ENCODE measurements around the gene IGSF23.
"Not testable (repeated sequence)": the region's sequence is repeated elsewhere in the genome, so short reads cannot be mapped to it uniquely, and the experiment has no call there.

Gene IGSF23

DNA sequence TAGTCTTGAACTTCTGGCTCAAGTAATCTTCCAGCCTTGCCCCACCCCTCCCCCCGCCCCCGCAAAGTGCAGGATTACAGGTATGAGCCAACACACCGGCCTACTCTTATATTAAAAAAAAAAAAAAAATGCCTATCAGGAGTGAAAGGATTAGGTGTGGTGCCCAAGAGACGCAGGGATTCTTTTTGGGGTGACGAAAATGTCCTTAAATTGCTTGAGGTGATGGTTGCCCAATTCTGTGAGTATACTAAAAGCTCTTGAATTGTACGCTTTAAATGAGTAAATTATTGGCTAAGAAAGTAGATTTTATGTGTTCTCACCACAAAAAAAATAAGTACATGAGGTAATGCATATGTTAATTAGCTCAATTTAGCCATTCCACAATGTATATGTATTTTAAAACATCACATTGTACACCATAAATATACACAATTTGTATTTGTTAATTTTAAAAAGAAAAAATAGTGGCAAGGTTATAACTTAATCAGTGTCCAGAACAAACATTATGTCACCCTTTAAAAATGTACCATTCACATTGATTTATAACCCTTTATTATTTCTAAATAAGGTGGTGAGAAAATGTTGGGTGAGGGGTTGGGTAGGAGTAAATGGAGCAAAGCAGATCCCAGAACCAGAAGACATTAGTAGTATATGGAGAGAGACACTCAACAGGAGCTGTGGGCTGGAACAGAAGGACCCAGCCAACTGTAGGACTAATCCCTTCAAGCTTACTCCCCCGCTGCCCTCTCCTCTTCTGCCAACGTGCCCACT lies 3.9 kb downstream of the IGSF23 start:
- no peak for DNase-seq

DNA sequence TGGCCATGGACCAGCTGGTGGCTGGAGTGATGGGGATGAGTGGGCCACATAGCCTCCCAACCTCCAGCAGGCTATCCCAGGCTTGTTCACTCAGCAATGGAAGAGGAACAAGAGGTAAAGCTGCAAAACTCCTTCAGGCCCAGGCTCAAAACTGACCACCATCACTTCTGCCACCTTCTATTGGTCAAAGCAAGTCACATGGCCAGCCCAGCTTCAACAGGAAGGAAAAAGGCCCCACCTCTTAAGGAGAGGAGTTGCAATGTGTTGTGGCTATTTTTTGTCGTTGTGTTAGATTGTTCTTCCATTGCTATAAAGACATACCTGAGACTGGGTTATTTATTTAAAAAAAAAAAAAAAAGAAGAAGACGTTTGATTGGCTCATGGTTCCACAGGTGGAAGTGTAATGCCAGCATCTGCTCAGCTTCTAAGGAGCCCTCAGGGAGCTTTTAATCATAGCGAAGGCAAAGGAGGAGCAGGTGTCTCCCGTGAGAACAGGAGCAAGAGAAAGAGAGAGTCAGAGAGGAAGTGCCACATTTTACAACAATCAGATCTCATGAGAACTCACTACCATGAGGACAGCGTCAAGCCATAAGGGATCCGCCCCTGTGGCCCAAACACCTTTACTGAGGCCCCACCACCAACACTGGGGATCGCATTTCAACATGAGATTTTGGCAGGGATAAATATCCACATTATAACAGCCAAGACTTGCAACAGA lies 5.4 kb downstream of the IGSF23 start:
- no peak for DNase-seq

DNA sequence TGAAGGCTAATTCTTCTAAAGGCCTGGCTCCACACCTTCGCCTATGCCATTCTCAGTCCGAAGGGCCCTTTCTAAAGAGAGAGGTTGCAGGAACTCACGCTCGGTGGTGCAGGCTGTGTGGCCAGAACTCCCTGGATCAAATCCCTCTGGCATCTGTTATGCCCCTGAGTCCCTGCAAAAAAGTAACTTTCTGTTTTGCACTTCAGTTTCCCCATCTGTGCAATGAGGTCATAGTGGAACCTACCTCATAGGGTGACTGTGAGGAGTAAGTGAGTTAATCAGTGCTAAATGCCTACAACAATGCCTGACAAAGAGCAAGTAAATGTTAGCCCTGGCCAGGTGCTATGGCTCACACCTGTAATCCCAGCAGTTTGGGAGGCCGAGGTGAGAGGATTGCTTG lies 7.3 kb downstream of the IGSF23 start:
- no peak for DNase-seq

DNA sequence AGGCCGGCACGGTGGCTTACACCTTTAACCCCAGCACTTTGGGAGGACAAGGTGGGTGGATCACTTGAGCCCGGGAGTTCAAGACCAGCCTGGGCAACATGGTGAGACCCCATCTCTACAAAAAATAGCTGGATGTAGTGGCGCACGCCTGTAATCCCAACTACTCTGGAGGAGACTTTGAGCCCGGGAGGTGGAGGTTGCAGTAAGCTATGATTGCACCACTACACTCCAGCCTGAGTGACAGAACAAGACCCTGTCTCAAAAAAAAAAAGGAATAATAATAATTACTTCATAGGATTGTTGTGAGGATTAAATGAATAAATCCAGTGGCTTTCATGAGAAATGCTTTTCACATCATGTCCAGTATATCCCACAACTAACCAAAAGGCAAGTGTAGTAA lies 8.0 kb downstream of the IGSF23 start:
- DNase-seq, result no peak

DNA sequence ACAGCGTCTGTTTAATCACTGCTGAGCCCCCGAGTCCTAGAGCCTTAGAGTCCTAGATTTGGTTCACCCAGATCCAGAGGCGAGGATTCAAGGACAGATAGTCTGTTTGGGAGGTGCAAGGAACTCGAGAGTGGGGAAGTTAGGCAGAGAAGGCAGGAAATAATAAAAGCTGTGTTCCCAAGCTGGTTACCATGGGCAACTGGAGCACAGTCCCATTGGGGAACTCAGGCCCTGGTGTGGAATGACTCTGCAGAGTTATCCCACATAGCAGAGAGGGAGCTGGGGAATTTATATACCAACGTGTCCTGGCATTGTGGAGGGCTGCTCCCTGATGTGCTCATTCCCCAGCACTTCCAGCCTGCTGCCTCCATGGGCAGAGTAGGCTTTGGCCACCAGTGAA lies 9.7 kb downstream of the IGSF23 start:
- DNase-seq, result no peak

DNA sequence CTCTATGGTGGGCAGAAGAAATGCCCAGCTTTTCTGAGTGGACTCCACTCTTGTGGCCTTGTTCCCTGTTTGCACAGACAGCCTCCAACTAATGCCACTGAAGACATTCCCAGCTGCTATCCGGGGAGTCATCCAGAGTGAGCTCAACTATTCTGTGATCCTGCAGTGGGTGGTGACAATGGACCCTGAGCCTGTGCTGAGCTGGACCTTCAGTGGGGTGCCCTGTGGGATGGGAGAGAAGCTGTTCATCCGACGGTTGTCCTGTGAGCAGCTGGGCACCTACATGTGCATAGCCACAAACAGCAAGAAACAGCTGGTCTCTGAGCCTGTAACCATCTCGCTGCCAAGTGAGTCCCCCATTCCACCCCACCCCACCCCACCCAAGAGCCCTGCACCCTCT lies 10.3 kb downstream of the IGSF23 start:
- no peak for DNase-seq

DNA sequence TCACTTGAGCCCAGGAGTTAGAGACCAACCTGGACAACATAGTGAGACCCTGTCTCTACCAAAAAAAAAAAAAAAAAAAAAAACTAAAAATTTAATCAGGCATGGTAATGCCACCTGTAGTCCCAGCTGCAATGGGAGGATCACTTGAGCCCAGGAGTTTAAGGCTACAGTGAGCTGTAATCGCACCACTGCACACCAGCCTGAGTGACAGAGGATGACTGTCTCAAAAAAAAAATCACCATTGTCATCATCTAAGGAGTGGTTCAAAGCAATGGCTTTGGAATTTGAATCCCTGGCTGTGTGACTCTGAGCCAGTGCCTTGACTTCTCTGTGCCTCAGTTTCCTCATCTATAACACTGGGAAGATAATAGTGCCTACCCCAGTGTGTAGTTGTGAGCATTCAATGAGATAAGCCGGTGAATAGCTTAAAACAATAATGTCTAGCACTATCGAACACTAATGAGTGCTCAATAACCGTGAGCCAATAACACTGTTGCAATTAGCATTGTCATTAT lies 11.5 kb downstream of the IGSF23 start:
- DNase-seq, result no peak

DNA sequence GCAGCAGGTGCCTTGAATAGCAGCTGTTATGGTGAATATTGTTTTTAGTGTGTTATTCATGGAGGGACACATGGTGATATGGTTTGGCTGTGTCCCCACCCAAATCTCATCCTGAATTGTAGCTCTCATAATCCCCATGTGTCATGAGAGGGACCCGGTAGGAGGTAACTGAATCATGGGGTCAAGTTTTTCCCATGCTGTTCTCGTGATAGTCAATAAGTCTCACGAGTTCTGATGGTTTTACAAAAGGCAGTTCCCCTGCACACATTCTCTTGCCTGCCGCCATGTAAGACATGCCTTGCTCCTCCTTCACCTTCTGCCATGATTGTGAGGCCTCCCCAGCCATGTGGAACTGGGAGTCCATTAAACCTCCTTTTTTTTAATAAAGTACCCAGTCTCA lies 12.3 kb downstream of the IGSF23 start:
- not testable (repeated sequence) for DNase-seq

DNA sequence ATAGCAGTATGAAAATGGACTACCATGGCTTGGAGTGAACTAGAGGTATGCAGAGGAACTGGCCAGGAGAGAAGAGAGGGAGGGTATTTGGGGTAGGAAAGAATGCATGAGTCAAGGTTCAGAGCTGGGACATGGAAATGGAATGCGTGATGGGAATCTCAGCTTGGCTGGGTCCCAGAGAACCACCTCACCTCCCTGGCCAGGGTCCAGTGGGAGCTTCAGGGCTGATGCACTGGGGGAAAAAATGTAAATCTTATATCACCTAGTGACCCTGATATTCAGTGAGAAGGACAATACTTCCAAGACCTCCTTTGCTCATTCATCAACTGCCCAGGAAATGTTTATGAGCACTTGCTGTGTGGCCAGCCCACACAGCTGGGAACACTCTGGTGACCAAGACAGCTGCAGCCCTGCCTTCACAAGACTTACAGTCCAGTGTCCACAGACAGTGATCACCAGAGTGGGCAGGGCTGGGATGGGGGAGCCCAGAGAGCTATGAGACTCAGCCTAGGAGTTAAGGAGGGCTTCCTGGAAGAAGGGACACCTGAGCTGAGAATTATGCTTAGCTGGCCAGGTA lies 12.8 kb downstream of the IGSF23 start:
- DNase-seq, result no peak

DNA sequence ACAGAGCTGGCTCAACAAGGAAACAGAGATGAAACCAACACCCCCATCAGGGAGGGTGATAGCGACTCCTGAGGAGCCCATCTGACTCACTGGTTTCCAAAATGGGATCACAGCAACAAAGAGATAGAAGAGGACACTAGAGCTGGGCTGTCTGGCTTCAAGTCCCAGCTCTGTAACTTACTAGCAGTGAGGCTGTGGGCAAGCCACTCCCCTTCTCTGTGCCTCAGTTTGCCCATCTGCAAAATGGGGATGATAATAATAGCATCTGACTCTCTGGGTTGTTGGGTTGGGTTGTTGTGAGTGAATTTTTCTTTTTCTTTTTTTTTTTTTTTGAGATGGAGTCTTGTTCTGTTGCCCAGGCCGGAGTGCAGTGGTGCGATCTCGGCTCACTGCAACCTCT lies 14.3 kb downstream of the IGSF23 start:
- DNase-seq, result no peak

DNA sequence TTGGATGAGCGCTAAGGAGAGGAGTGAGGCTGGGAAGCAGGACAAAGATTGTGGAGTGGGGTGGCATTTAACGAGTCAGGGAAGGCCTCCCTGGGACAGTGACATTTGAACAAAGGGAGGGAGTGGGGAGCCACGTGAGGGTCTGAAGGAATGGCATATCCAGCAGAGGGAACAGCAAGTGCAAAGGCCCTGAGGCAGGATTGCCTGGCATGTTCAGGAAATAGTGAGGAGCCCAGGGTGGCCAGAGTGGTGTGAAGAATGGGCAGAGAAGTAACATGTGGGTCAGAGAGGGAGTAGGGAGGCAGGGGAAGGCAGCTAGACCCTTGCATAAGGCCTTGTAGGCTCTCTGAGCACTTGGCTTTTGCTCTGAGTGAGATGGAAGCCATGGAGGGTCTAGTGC lies 15.4 kb downstream of the IGSF23 start:
- no peak for DNase-seq

DNA sequence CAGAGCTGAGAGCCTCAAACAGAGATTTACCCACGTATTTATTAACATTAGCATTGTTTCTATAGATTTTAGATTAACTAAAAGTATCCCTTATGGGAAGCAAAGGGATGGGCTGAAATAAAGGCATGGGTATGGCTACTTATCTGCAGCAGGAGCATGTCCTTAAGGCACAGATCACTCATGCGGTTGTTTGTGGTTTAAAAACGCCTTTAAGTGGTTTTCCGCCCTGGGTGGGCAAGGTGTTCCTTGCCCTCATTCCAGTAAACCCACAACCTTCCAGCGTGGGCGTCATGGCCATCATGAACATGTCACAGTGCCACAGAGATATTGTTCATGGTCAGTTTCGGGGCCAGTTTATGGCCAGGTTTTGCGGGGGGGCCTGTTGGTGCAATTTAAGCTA lies 18.2 kb downstream of the IGSF23 start:
- not testable (repeated sequence) for DNase-seq

DNA sequence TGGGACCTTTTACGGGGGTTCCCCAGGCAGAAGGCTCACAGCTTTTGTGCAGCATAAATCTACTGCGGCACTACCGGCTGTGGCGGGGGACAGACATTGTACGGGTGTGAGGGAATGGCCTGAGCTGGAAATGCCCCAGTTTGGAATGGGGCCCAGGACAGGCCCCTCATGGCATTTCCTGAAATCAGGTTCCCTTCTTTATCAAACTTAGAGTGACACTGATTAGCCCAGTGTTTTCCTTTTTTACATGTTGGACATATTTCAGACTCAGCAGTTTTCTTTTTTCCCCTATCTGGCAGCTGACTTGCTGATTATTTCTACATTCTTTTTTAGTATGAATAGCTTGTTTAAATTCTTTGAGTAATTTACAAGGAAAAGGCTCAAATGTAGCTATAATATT lies 20.7 kb downstream of the IGSF23 start:
- not testable (repeated sequence) for DNase-seq

DNA sequence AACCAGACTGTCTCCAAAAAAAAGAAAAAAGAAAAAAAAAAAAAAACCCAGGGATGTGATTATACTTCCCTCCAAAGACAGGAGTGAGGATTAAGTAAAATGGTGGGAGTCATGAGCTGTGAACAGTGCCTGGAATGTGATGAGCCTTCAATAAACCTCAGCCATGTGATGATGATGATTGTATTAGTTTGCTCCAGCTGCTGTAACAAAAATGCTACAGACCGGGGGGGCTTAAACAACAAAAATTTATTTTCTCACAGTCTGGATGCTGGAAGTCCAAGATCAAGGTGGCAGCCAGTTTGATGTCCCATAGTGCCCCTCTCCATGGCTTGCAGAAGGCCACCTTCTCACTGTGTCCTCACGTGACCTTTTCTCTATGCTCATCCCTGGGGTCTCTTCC lies 21.4 kb downstream of the IGSF23 start:
- DNase-seq, result no peak

DNA sequence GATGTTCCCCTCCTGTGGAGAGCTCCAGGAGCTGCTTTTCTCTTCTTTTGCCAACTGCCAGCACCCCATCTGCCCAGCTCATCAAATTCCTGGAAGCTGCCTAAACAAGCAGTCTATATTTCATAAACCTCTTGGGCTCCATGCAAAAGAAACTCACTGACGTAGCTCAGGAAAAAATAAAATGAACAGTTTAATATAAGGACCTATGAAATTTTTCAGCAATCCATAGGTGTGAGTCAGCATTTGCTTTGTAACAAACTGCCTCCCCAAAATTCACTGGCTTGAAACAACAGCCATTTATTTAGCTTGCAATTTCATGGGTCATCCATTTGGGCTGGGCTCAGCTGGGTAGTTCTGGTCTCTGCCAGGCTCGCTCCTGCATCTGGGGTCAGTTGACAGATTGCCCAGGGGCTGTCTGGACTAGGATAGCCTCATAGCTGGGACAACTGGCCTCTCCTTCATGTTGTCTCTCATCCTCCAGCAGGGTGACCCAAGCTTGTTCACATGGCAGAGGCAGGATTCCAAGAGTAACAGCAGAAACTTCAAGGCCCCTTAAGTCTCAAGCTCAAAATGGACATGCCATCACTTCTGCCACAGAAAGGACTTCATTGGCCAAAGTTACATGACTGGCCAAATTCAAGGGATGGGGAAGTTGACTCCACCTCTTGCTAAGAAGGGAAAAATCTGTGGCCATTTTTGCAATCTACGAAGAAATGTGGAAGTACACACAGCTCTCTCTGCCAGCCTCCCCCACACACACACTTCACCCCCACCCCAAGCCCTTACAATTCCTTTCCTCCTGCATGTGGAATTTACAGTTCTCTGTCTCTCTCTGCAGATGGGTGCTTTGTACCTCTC lies 22.4 kb downstream of the IGSF23 start:
- DNase-seq, result no peak

DNA sequence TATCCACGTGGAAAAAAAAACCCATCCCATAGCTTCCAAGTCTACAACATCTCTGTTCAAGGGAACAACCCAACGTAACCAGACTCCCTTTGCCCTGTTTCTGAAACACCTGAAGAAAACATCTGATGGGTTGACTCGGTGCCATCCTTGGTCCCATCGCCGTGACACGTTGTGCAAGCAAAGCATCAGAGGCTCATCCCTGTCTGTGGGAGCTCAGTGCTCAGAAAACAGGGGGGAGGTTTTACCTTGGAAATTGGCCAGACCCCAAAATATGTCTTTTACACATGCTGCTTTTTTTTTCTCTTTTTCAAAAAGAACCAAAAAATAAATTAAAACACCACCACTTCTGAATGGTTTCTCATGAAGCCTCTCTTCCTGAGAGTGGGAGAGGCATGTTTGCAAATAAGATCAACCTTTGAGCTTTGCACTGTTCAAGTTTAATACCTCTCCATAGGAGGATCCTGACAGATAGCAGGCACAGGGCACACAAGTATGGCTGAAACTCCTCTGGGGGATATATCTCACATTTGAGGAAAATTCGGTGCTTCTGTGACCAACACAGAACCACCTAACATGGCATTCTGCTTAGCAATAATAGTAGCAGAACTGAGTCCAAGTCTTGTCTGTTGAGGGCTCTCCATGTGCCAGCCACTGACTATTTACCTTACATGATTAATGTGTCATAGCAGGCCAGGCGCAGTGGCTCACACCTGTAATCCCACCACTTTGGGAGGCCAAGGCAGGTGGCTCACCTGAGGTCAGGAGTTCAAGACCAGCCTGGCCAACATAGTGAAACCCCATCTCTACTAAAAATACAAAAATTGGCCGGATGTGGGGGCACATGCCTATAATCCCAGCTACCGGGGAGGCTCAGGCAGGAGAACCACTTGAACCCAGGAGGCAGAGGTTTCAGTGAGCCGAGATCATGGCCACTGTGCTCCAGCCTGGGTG lies 23.4 kb downstream of the IGSF23 start:
- no peak for DNase-seq

DNA sequence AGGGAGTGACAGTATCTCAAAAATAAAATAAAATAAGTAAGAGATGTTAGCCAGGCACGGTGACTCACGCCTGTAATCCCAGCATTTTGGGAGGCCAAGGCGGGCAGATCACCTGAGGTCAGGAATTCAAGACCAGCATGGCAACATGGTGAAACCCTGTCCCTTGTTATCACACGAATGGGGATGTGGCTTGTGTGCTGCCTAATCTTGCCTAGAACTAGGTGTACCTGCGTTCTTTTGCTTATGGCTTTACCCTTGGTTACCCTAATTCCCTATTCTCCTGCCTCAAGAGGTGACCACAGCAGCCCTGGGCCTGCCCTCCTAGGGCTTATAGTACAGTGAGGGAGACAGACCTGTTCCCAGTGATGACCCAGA lies 24.0 kb downstream of the IGSF23 start:
- no peak for DNase-seq

DNA sequence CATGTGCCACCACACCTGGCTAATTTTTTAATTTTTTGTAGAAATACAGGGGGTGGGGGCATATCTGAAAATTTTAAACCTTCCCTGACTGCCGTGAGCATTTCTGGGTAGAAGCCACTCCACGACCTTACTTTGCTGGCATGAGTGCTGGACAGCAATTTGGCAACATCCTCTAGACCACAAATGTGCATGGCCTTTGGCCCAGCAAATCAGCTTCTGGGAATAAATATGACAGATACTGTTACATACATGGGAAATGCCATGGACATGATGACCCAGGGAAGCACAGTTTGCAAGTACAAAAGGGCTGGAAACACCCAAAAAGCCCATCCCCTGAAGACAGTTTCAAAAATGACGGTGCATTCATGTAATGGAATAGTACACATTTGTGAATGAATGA lies 27.2 kb downstream of the IGSF23 start:
- DNase-seq, result no peak

DNA sequence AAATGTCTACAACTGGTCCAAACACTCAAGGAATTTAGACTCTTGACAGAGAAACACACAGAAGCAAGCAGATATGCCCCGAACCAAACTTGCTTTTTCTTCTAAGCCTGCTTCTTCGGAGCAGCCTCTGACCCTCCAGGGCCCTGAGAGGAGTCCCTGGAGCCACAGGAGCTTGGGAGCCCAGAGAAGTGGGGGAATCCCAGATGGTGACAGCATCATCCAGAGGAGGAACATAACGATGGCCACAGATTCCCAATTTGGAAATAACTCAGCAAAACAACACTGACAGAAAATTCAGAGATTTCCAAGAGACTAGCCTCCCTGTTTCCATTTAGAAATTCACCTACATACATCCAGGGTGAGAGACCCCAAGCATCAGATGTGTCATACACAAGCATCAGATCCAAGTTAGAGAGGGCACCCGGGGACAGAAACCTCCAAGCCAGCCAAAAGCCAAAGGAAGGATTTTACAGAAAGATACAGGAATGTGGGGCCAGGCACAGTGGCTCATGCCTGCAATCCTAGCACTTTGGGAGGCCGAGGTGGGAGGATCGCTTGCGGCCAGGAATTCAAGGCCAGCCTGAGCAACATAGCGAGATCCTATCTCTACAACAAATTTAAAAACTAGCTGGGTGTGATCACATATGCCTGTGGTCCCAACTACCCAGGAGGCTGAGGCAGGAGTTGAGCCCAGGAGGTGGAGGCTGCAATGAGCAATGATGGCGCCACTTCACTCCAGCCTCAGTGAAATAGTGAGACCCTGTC lies 28.3 kb downstream of the IGSF23 start:
- no peak for DNase-seq

DNA sequence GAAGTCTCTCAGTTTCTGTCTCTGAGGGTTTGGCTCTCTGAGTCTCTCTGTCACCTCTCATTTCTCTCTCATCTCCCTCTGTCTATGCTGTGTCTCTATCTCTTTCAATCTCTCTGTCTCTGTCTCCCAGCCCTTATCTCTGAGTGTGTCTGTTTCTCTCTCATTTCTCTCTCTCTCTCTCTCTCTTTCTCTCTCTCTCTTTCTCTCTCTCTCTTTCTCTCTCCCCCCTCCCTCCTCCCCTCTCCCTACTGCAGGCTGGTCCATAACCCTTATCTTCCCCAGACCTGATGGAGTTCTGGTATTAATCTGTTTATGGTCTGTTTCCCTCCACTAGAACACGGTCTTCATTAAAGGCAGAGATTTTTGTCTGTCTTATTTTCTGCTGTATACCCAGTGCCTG lies 29.0 kb downstream of the IGSF23 start:
- no peak for DNase-seq

Data from NCI-H1105 (cell line).